Gastroesophageal sphincter (tissue), 4 donors: ENCODE results near the gene CBLB. TPM values are rescaled to one million over a fixed set of nuclear protein-coding genes. Genes with fewer than 3 reads are reported as not detected.
A peak's percentile ranks its signal among the peaks of the same experiment; 100 is the strongest.

Experiments used
- ATAC-seq: fragments of 150-250 bp; one replicate; pipeline ENCODE4 v1.9.1; 2016; ENCODE audit warnings: mild to moderate bottlenecking, moderate library complexity
- H3K27ac ChIP-seq, 4 donors: fragments of 200-600 bp; sonication (generic) in 3 of 4; 1 replicate in 3 of 4; 2 replicates in 1 of 4; pipeline ENCODE4 v1.5.1; 2016 to 2019
- H3K27me3 ChIP-seq: fragments of 200-600 bp; sonication (generic); one replicate; pipeline ENCODE4 v1.5.1; 2019
- H3K36me3 ChIP-seq, 2 donors: fragments of 200-600 bp; sonication (generic); one replicate each; pipeline ENCODE4 v1.5.1; 2019; ENCODE audit warnings: control low read depth in 1 of 2
- H3K4me1 ChIP-seq, 3 donors: fragments of 200-600 bp; sonication (generic); 1 replicate in 2 of 3; 2 replicates in 1 of 3; pipeline ENCODE4 v1.5.1; 2016 to 2019; ENCODE audit warnings: control low read depth in 2 of 3
- H3K4me3 ChIP-seq, 2 donors: fragments of 200-600 bp; sonication (generic); one replicate each; pipeline ENCODE4 v1.5.1; 2019; ENCODE audit warnings: mild to moderate bottlenecking in 1 of 2, moderate library complexity in 1 of 2
- H3K9me3 ChIP-seq, 3 donors: fragments of 200-600 bp; sonication (generic); one replicate each; pipeline ENCODE4 v1.5.1; 2017 to 2019; ENCODE audit warnings: control low read depth in 2 of 3
- EP300 ChIP-seq: sonication (generic); formaldehyde crosslinking; IDR thresholded peaks from one replicate; pipeline ENCODE4 v1.6.1; 2017; ENCODE audit warnings: antibody characterized with exemption, mild to moderate bottlenecking
- POLR2A ChIP-seq, 2 donors: fragments of 450-650 bp; IDR thresholded peaks; one replicate each; pipeline ENCODE4 v1.6.1; 2017; ENCODE audit warnings: antibody characterized with exemption in 2 of 2, mild to moderate bottlenecking in 2 of 2, moderate library complexity in 1 of 2
- POLR2AphosphoS5 ChIP-seq: sonication (generic); formaldehyde crosslinking; IDR thresholded peaks from one replicate; pipeline ENCODE4 v1.6.1; 2017; ENCODE audit warnings: antibody characterized with exemption
- WGBS, 2 donors: methylation state at CpG; one replicate each; pipeline ENCODE4 v1.1.5; 2018; ENCODE audit warnings: low coverage in 1 of 2; 5-methylcytosine and 5-hydroxymethylcytosine counted together
- total RNA-seq, 4 donors: library from RNA; depleted of rRNA; stranded (reverse); fragments of >200 nt; gene quantifications; one replicate each; pipeline ENCODE4 v1.1.0, GENCODE V29; 2016
- TF ChIP-seq, protein P1 (sequence below), 4 experiments: fragments of 200-600 bp in 2 of 4; fragments of 450-650 bp in 2 of 4; sonication (generic) in 1 of 4; IDR thresholded peaks; one replicate each; pipeline ENCODE4 v1.5.1; 2017 to 2019; ENCODE audit warnings: antibody characterized with exemption in 4 of 4, mild to moderate bottlenecking in 2 of 4, moderate library complexity in 2 of 4

CBLB gene
- total RNA-seq, 4 donors from 2014 or later, result 27.4 to 59.4 (median 40.4) TPM

DNA sequence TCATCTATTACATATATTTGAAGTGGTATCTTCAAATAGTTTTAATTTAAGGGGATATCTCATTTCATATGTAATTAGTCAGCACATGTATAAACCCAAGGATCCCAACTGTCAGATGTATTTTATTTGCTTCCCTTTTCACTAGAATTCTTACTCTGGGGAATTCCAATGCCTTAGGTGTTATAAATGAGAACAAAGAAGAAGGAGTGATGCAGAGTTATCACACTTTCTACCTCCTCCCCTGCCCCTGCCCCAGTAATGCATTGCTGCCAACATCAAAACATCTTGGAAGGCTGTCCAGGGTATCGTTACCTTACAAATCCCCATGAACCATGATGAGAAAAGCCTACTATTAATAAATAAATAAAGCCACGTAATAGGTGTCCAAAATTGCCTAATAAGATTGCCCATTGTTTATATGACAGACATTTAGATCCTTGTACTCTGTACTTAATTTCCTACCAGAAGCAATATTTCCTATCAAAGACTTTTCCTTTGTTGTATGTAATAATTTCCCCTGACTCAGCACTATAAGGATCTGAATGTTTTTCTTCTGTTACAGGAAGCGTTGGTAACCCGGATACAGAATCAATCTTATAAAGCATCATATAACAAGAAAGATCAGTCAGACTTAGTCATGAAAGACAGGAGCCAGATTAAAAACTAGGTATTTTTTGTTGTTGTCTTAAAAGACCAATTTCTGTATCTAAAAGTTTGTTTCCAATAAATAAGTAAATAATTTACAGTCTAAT is 38.8 kb downstream of the CBLB start:
- no peak for TF ChIP-seq EP300
- TF ChIP-seq POLR2AphosphoS5, result no peak
- TF ChIP-seq, protein P1, sequence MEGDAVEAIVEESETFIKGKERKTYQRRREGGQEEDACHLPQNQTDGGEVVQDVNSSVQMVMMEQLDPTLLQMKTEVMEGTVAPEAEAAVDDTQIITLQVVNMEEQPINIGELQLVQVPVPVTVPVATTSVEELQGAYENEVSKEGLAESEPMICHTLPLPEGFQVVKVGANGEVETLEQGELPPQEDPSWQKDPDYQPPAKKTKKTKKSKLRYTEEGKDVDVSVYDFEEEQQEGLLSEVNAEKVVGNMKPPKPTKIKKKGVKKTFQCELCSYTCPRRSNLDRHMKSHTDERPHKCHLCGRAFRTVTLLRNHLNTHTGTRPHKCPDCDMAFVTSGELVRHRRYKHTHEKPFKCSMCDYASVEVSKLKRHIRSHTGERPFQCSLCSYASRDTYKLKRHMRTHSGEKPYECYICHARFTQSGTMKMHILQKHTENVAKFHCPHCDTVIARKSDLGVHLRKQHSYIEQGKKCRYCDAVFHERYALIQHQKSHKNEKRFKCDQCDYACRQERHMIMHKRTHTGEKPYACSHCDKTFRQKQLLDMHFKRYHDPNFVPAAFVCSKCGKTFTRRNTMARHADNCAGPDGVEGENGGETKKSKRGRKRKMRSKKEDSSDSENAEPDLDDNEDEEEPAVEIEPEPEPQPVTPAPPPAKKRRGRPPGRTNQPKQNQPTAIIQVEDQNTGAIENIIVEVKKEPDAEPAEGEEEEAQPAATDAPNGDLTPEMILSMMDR (IDR thresholded peaks at IDR 0.05), result no peak
- no peak for TF ChIP-seq POLR2A (IDR thresholded peaks at IDR 0.05)
- peaks cover 0 to 13% (median 2%) of the 10 kb centered on the region in 3 donors for H3K4me1 ChIP-seq
- no peak overlapping the region for H3K27ac ChIP-seq
- H3K27me3 ChIP-seq, result no peaks in the 10 kb centered on the region
- no peaks in the 10 kb centered on the region for H3K9me3 ChIP-seq
- H3K4me3 ChIP-seq, result no peak overlapping the region
- WGBS, 2 donors, result 57 to 79% methylated on average over 4 of the region's 4 CpGs
- no peak for ATAC-seq
- no peaks in the 10 kb centered on the region for H3K36me3 ChIP-seq

DNA sequence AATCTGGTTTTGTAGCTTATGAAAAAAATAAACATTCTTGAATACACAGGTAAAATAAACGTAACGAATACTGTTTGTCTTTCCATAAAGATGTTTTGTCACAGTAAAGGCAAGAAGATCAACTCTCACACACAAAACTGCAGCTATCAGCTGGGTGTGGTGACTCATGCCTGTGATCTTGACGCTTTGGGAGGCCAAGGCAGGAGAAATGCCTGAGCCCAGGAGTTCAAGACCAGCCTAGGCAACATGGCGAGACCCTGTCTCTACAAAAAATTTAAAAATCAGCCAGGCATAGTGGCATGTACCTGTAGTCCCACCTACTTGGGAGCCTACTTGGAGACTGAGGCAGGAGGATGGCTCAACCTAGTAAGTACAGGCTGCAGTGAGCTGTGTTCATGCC is 39.6 kb downstream of the CBLB start:
- Histone ChIP-seq H3K27me3 (no peaks in the 10 kb centered on the region), H3K4me3 (no peak overlapping the region), H3K4me1 (peaks cover 0 to 11% (median 5%) of the 10 kb centered on the region in 3 donors), H3K27ac (no peak overlapping the region), H3K9me3 (no peaks in the 10 kb centered on the region), H3K36me3 (no peaks in the 10 kb centered on the region)
- TF ChIP-seq, protein P1 (IDR thresholded peaks at IDR 0.05), result no peak
- no peak for TF ChIP-seq POLR2AphosphoS5
- no peak for TF ChIP-seq POLR2A (IDR thresholded peaks at IDR 0.05)
- no peak for ATAC-seq
- 88 to 89% methylated on average over 4 of the region's 4 CpGs for WGBS, 2 donors

DNA sequence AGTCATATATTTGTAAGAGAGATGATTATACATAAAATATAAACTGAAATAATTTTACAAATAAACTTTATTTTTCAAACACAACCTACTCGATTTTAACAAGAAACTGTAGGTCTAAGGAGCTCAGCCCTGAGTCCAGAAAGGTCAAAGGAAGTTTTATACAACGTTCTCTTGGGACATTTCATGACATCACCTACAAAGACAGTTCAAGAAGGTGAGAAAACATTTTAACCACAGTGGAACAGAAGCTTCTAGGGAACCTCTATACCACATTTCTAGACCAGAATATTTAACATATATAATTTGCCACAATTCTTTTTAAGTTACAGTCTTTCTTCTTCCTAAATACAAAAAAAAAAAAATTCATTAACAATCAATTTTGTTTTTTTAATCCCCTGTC is 40.1 kb downstream of the CBLB start:
- TF ChIP-seq, protein P1 (IDR thresholded peaks at IDR 0.05), result no peak
- H3K4me3 ChIP-seq, result no peak overlapping the region
- no peak for ATAC-seq
- H3K27ac ChIP-seq, result no peak overlapping the region
- H3K27me3 ChIP-seq, result no peaks in the 10 kb centered on the region
- WGBS, 2 donors, result 53 to 89% methylated on average over 2 of the region's 2 CpGs
- H3K9me3 ChIP-seq, result no peaks in the 10 kb centered on the region
- peaks cover 0 to 17% (median 6%) of the 10 kb centered on the region in 3 donors for H3K4me1 ChIP-seq
- H3K36me3 ChIP-seq, result no peaks in the 10 kb centered on the region

DNA sequence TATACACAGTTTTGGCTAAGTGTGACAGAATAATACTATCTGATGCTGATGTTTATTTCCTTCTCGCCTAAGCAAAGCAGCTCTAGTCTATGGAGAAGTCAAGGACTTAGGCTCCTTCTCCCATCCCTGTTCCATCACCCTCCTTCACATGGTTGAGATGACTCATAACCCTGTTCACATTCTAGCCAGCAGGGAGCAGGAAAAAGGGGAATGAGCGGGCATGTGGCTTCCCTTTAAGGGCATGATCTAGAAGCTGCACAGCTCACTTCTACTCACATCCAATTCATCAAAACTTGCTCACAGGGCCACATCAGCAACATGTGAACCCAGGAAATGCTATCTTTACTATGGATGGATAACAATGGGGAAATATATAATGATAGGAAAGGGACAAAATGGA is 40.9 kb downstream of the CBLB start:
- no peaks in the 10 kb centered on the region for H3K9me3 ChIP-seq
- peaks cover 0 to 24% (median 8%) of the 10 kb centered on the region in 3 donors for H3K4me1 ChIP-seq
- no peaks in the 10 kb centered on the region for H3K27me3 ChIP-seq
- H3K36me3 ChIP-seq, result no peaks in the 10 kb centered on the region
- H3K27ac ChIP-seq, result peak overlapping the region in 1 of 4 donors; percentile 26
- no peak for TF ChIP-seq EP300
- TF ChIP-seq POLR2AphosphoS5, result peak; percentile 38
- TF ChIP-seq, protein P1 (IDR thresholded peaks at IDR 0.05), result peak in 2 of 4 experiments; percentile 26 to 30
- 75 to 76% methylated on average over 2 of the region's 2 CpGs for WGBS, 2 donors
- peak; percentile 29 for ATAC-seq
- H3K4me3 ChIP-seq, result no peak overlapping the region
